ENCODE data around the gene FILIP1L.

The FILIP1L gene

DNA sequence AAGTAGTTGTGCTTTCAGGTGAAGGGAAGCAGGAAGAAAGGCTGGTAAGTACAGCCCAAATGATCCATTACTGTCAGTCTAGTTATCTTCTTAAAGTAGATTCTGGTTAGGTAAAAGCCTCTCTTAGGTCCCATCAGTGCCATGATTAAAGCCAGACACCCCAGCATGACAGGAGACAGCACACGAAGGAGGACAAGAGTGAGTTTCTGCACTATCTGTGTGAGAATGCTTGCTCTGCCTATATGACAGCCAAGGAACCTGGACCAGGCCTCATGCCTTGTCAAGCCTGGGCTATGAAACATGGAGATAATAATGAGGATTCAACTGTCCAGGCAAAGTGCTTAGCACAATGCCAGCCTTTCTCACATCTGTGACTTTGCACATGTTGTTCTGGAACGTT, 13.5 kb upstream of the FILIP1L start:
- Histone ChIP-seq H3K9me3 (ENCODE audit: control extremely low read depth in 1 of 5, control insufficient read depth in 4 of 5, insufficient read depth in 2 of 5, low read depth in 1 of 5, low read length in 4 of 5) (no peaks in the 10 kb centered on the region), H3K4me1 (ENCODE audit: control extremely low read depth in 1 of 4, control insufficient read depth in 4 of 4, insufficient read depth in 4 of 4, low read length in 3 of 4) (peaks cover 11 to 32% (median 19%) of the 10 kb centered on the region in 4 experiments), H3K27me3 (replicated peaks in 2 of 5; ENCODE audit: control insufficient read depth in 4 of 5, insufficient read depth in 5 of 5, low read length in 4 of 5) (no peaks in the 10 kb centered on the region), H3K36me3 (ENCODE audit: control insufficient read depth in 4 of 4, insufficient read depth in 4 of 4, low read length in 3 of 4) (no peaks in the 10 kb centered on the region), H3K27ac (ENCODE audit: insufficient read depth in 1 of 2, low read depth in 1 of 2, low read length in 2 of 2, poor library complexity in 1 of 2, severe bottlenecking in 2 of 2) (no peak overlapping the region), H3K4me3 (ENCODE audit: control insufficient read depth in 1 of 7, extremely low read depth in 1 of 7, insufficient read depth in 4 of 7, low read depth in 2 of 7, low read length in 6 of 7) (no peak overlapping the region)
- no peak for DNase-seq
- CTCF ChIA-PET = no interaction called here
- POLR2A ChIA-PET = no interaction called here
- 92% methylated on average over 2 of the region's 2 CpGs for WGBS (ENCODE audit: insufficient coverage)

DNA sequence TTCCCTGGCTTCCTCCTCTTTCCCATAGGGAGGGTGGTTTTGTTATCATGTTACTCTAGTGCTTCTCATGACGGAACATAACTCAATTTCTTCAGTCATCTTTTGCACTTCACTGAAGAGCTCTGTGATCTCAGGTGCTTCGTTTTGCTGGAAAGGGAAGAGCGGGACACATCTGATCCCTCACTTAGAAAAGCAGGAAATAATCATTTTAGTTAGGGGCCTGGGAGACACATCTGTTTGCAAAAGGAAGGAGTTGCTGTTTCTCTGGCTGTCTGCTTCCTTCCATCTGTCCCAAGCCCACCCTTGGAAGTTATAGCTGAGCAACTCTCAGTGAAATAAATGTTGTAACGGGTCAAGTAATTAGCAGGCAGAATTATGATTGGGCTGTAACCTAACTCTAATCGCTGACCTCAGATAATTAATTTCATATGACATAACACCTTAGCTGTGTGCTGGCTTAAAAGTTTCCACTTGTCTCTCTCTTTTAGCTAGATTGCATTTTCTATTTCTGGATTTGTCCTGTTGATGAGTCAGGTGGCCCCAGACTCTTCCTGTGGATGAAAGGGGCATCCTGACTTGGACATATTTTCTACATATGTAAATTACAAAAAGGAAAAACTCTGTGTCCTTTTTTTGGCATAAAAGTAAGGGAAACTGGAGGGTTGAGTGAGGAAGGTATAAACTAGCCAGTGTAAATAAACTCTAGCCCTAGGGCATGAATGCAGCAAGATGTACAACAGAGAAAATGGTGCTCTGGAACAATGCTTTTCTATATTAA, 11.0 kb upstream of the FILIP1L start:
- Histone ChIP-seq H3K36me3 (ENCODE audit: control insufficient read depth in 4 of 4, insufficient read depth in 4 of 4, low read length in 3 of 4) (no peaks in the 10 kb centered on the region), H3K4me3 (ENCODE audit: control insufficient read depth in 1 of 7, extremely low read depth in 1 of 7, insufficient read depth in 4 of 7, low read depth in 2 of 7, low read length in 6 of 7) (no peak overlapping the region), H3K27me3 (replicated peaks in 2 of 5; ENCODE audit: control insufficient read depth in 4 of 5, insufficient read depth in 5 of 5, low read length in 4 of 5) (no peaks in the 10 kb centered on the region), H3K4me1 (ENCODE audit: control extremely low read depth in 1 of 4, control insufficient read depth in 4 of 4, insufficient read depth in 4 of 4, low read length in 3 of 4) (peaks cover 5 to 19% (median 13%) of the 10 kb centered on the region in 4 experiments), H3K27ac (ENCODE audit: insufficient read depth in 1 of 2, low read depth in 1 of 2, low read length in 2 of 2, poor library complexity in 1 of 2, severe bottlenecking in 2 of 2) (no peak overlapping the region), H3K9me3 (ENCODE audit: control extremely low read depth in 1 of 5, control insufficient read depth in 4 of 5, insufficient read depth in 2 of 5, low read depth in 1 of 5, low read length in 4 of 5) (no peaks in the 10 kb centered on the region)
- ChIA-PET POLR2A (no interaction called here), CTCF (no interaction called here)
- DNase-seq = no peak
- no CpG with 5 or more reads among the region's 5 CpGs for WGBS (ENCODE audit: insufficient coverage)

DNA sequence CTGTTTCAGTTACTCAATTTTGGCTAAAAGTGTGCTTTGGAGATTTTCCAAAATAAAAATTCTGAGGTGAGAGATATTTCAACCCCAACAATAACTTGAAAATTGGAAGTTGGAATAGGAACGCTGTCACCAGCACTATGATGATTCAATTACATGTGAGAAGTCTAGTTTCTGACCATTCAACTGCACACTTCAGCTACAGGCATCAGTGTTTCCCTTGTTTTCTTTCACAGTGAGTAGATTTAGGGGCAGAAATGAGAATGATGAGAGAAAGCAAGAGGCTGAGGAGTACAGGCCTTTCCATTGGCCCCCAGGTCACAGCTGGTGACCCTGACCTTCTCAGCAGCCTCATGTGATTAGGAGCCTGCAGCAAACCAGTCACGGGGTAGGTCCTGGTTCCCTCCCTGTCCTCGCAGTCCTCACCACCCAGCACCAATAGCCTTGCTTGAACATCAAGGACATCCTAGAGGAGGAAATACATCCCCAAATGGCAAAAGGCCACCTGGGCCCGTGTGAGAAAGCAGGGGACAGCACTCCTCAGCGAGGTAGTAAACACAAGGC, 10.0 kb upstream of the FILIP1L start:
- ChIA-PET POLR2A (no interaction called here), CTCF (no interaction called here)
- 100% methylated on average over 2 of the region's 5 CpGs for WGBS (ENCODE audit: insufficient coverage)
- Histone ChIP-seq H3K36me3 (ENCODE audit: control insufficient read depth in 4 of 4, insufficient read depth in 4 of 4, low read length in 3 of 4) (no peaks in the 10 kb centered on the region), H3K4me1 (ENCODE audit: control extremely low read depth in 1 of 4, control insufficient read depth in 4 of 4, insufficient read depth in 4 of 4, low read length in 3 of 4) (peaks cover 0 to 9% (median 4%) of the 10 kb centered on the region in 4 experiments), H3K27me3 (replicated peaks in 2 of 5; ENCODE audit: control insufficient read depth in 4 of 5, insufficient read depth in 5 of 5, low read length in 4 of 5) (no peaks in the 10 kb centered on the region), H3K9me3 (ENCODE audit: control extremely low read depth in 1 of 5, control insufficient read depth in 4 of 5, insufficient read depth in 2 of 5, low read depth in 1 of 5, low read length in 4 of 5) (no peaks in the 10 kb centered on the region), H3K27ac (ENCODE audit: insufficient read depth in 1 of 2, low read depth in 1 of 2, low read length in 2 of 2, poor library complexity in 1 of 2, severe bottlenecking in 2 of 2) (no peak overlapping the region), H3K4me3 (ENCODE audit: control insufficient read depth in 1 of 7, extremely low read depth in 1 of 7, insufficient read depth in 4 of 7, low read depth in 2 of 7, low read length in 6 of 7) (no peak overlapping the region)
- DNase-seq = no peak

DNA sequence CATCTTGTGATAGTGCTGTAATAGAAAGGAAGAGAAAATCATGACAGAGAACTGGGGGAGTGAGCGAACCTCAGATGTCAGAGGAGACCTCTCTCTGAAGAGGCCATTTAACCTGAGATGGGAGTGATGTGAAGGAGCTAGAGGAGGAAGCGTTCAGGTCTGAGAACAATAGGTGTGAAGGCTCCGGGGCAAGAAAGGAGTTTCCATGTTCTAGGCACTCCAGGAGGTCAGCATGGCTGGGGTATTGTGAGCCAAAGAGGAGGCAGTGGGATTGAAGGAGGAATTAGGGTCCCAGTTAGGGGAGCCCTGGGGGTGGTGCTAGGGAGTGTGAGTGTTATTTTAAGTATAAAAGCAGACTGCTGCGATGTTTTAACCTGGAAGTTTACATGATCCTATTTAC, 8.8 kb upstream of the FILIP1L start:
- H3K27ac ChIP-seq (ENCODE audit: insufficient read depth in 1 of 2, low read depth in 1 of 2, low read length in 2 of 2, poor library complexity in 1 of 2, severe bottlenecking in 2 of 2) = no peak overlapping the region
- no peak overlapping the region for H3K4me3 ChIP-seq (ENCODE audit: control insufficient read depth in 1 of 7, extremely low read depth in 1 of 7, insufficient read depth in 4 of 7, low read depth in 2 of 7, low read length in 6 of 7)
- H3K4me1 ChIP-seq (ENCODE audit: control extremely low read depth in 1 of 4, control insufficient read depth in 4 of 4, insufficient read depth in 4 of 4, low read length in 3 of 4) = peaks cover 0 to 4% (median 3%) of the 10 kb centered on the region in 4 experiments
- no peak for DNase-seq
- no peaks in the 10 kb centered on the region for H3K27me3 ChIP-seq (replicated peaks in 2 of 5; ENCODE audit: control insufficient read depth in 4 of 5, insufficient read depth in 5 of 5, low read length in 4 of 5)
- H3K36me3 ChIP-seq (ENCODE audit: control insufficient read depth in 4 of 4, insufficient read depth in 4 of 4, low read length in 3 of 4) = no peaks in the 10 kb centered on the region
- CTCF ChIA-PET = no interaction called here
- no peaks in the 10 kb centered on the region for H3K9me3 ChIP-seq (ENCODE audit: control extremely low read depth in 1 of 5, control insufficient read depth in 4 of 5, insufficient read depth in 2 of 5, low read depth in 1 of 5, low read length in 4 of 5)
- WGBS (ENCODE audit: insufficient coverage) = 77% methylated on average over 4 of the region's 4 CpGs
- POLR2A ChIA-PET = interaction anchor here (0.7 kb wide), 1 partner anchor 945 kb away, joined by 3 read pairs; no protein-coding TSS in a partner anchor

DNA sequence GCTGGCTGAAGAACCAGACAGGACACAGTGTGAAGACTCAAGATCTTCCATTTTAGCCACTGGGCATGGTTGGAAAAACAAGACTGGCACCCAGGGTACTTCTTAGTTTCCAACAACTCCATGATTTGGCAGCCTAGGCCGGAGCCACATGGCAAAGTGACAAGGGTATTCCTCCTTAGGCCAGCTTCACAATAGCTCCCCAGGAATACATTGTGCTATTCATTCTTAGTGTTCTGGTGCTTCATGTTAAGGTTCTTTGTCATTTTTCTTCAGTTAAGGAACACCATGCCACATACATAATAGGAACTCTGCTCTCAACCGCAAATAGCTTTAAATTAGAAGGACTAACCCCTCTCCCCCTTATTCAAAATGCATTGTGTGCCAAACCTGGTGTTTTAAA, 8.0 kb upstream of the FILIP1L start:
- H3K4me3 ChIP-seq (ENCODE audit: control insufficient read depth in 1 of 7, extremely low read depth in 1 of 7, insufficient read depth in 4 of 7, low read depth in 2 of 7, low read length in 6 of 7) = no peak overlapping the region
- 100% methylated on average over 2 of the region's 2 CpGs for WGBS (ENCODE audit: insufficient coverage)
- CTCF ChIA-PET = no interaction called here
- H3K27me3 ChIP-seq (replicated peaks in 2 of 5; ENCODE audit: control insufficient read depth in 4 of 5, insufficient read depth in 5 of 5, low read length in 4 of 5) = no peaks in the 10 kb centered on the region
- POLR2A ChIA-PET = no interaction called here
- no peaks in the 10 kb centered on the region for H3K9me3 ChIP-seq (ENCODE audit: control extremely low read depth in 1 of 5, control insufficient read depth in 4 of 5, insufficient read depth in 2 of 5, low read depth in 1 of 5, low read length in 4 of 5)
- no peak overlapping the region for H3K27ac ChIP-seq (ENCODE audit: insufficient read depth in 1 of 2, low read depth in 1 of 2, low read length in 2 of 2, poor library complexity in 1 of 2, severe bottlenecking in 2 of 2)
- no peak for DNase-seq
- H3K4me1 ChIP-seq (ENCODE audit: control extremely low read depth in 1 of 4, control insufficient read depth in 4 of 4, insufficient read depth in 4 of 4, low read length in 3 of 4) = peaks cover 0 to 4% (median 3%) of the 10 kb centered on the region in 4 experiments
- no peaks in the 10 kb centered on the region for H3K36me3 ChIP-seq (ENCODE audit: control insufficient read depth in 4 of 4, insufficient read depth in 4 of 4, low read length in 3 of 4)

DNA sequence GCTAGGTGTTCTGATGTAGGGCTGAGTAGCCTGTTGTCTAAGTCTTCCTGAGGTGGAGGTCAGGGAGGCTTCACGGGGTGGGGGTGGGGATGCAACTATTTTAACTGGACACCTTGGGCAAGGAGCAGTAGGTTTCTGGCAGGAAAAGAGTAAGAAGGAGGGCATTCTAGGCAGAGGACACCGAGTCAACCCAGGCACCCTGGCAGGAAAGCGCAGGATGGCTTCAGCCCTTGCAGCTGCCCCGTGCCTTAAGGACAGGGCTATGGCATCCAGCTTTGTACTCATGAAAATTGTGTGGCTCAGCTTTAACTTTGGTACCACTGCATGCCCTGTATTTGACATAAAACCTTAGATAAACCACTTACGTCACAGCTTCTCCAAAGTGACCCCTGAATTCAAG, 6.4 kb upstream of the FILIP1L start:
- Histone ChIP-seq H3K27ac (ENCODE audit: insufficient read depth in 1 of 2, low read depth in 1 of 2, low read length in 2 of 2, poor library complexity in 1 of 2, severe bottlenecking in 2 of 2) (no peak overlapping the region), H3K4me1 (ENCODE audit: control extremely low read depth in 1 of 4, control insufficient read depth in 4 of 4, insufficient read depth in 4 of 4, low read length in 3 of 4) (peaks cover 0 to 4% (median 3%) of the 10 kb centered on the region in 4 experiments), H3K27me3 (replicated peaks in 2 of 5; ENCODE audit: control insufficient read depth in 4 of 5, insufficient read depth in 5 of 5, low read length in 4 of 5) (no peaks in the 10 kb centered on the region), H3K9me3 (ENCODE audit: control extremely low read depth in 1 of 5, control insufficient read depth in 4 of 5, insufficient read depth in 2 of 5, low read depth in 1 of 5, low read length in 4 of 5) (no peaks in the 10 kb centered on the region), H3K4me3 (ENCODE audit: control insufficient read depth in 1 of 7, extremely low read depth in 1 of 7, insufficient read depth in 4 of 7, low read depth in 2 of 7, low read length in 6 of 7) (no peak overlapping the region), H3K36me3 (ENCODE audit: control insufficient read depth in 4 of 4, insufficient read depth in 4 of 4, low read length in 3 of 4) (peaks cover 0 to 2% (median 0%) of the 10 kb centered on the region in 4 experiments)
- 97% methylated on average over 5 of the region's 5 CpGs for WGBS (ENCODE audit: insufficient coverage)
- CTCF ChIA-PET = no interaction called here
- DNase-seq = no peak
- POLR2A ChIA-PET = no interaction called here

DNA sequence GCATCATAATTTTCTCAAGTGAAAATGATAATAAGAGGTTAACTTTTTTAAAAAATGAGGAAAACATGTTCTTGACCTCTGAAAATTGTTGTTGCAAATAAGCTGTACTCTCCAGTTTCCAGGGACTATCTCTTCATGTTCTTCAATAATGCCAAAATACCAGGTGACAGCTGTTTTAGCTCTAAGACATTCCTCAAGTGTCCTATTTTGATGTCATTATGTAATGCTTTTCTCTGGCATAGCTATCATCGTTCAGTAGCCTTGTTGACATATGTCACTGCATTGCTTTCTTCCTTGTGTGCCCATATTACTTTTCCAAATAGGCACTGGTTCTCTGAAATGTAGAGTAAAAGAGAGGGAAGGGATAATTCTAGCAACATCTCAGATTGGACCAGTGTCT, 5.7 kb upstream of the FILIP1L start:
- Histone ChIP-seq H3K9me3 (ENCODE audit: control extremely low read depth in 1 of 5, control insufficient read depth in 4 of 5, insufficient read depth in 2 of 5, low read depth in 1 of 5, low read length in 4 of 5) (no peaks in the 10 kb centered on the region), H3K27me3 (replicated peaks in 2 of 5; ENCODE audit: control insufficient read depth in 4 of 5, insufficient read depth in 5 of 5, low read length in 4 of 5) (no peaks in the 10 kb centered on the region), H3K4me1 (ENCODE audit: control extremely low read depth in 1 of 4, control insufficient read depth in 4 of 4, insufficient read depth in 4 of 4, low read length in 3 of 4) (no peaks in the 10 kb centered on the region), H3K4me3 (ENCODE audit: control insufficient read depth in 1 of 7, extremely low read depth in 1 of 7, insufficient read depth in 4 of 7, low read depth in 2 of 7, low read length in 6 of 7) (no peak overlapping the region), H3K27ac (ENCODE audit: insufficient read depth in 1 of 2, low read depth in 1 of 2, low read length in 2 of 2, poor library complexity in 1 of 2, severe bottlenecking in 2 of 2) (no peak overlapping the region), H3K36me3 (ENCODE audit: control insufficient read depth in 4 of 4, insufficient read depth in 4 of 4, low read length in 3 of 4) (peaks cover 0 to 2% (median 0%) of the 10 kb centered on the region in 4 experiments)
- CTCF ChIA-PET = interaction anchor here (1.0 kb wide), 1 partner anchor 11 kb away, joined by 3 read pairs; no protein-coding TSS in a partner anchor
- WGBS (ENCODE audit: insufficient coverage) = no CpG with 5 or more reads among the region's 1 CpG
- POLR2A ChIA-PET = no interaction called here
- DNase-seq = no peak

Data from common myeloid progenitor, CD34-positive (primary cell).